B cell (primary cell): ENCODE data around the gene ZWILCH. TPM values are rescaled to one million over a fixed set of nuclear protein-coding genes. Genes with fewer than 3 reads are reported as not detected.
"Not testable (repeated sequence)": the region's sequence is repeated elsewhere in the genome, so short reads cannot be mapped to it uniquely, and the experiment has no call there.

ENCODE experiments used
- ATAC-seq: fragments of 200-7000 bp; cut with Tn5 transposase; one replicate; pipeline ENCODE4 v1.10.0; 2021; ENCODE audit warnings: low read depth, mild to moderate bottlenecking, moderate number of reproducible peaks, moderate library complexity
- CTCF ChIA-PET: fragments of 350-600 bp; sonication (Branson Sonifier 250); formaldehyde crosslinking; loops from one replicate; lab custom pipeline; 2021; ENCODE audit warnings: antibody characterized with exemption, inconsistent platforms; lab: Charles Lee
- POLR2A ChIA-PET: fragments of 350-600 bp; sonication (Branson Sonifier 250); formaldehyde crosslinking; loops from one replicate; lab custom pipeline; 2021; ENCODE audit warnings: antibody characterized with exemption; lab: Charles Lee
- DNase-seq: peaks from one replicate; pipeline ENCODE4 v3.0.0; 2013
- H2AFZ ChIP-seq: 2 replicates; pipeline ENCODE4 v1.6.1; 2012; ENCODE audit warnings: mild to moderate bottlenecking, low read depth, low read length; ENCODE audit not compliant: insufficient read depth, poor library complexity, severe bottlenecking
- H3K27ac ChIP-seq, 2 donors: 1 replicate in 1 of 2; 2 replicates in 1 of 2; pipeline ENCODE4 v1.5.1; 2012 to 2013; ENCODE audit warnings: low read length in 2 of 2, mild to moderate bottlenecking in 2 of 2, moderate library complexity in 1 of 2
- H3K27me3 ChIP-seq, 4 experiments: fragments of 200-600 bp in 1 of 4; sonication (generic) in 1 of 4; replicated peaks in 1 of 4; 1 replicate in 2 of 4; 2 replicates in 2 of 4; pipeline versions ENCODE4 v1.6.1 to v1.7.0; 2013 to 2016; ENCODE audit warnings: low read length in 3 of 4, mild to moderate bottlenecking in 2 of 4, mixed read lengths in 1 of 4, moderate library complexity in 1 of 4; ENCODE audit not compliant: insufficient read depth in 4 of 4, control insufficient read depth in 3 of 4; ENCODE audit errors: control extremely low read depth in 1 of 4
- H3K36me3 ChIP-seq, 2 experiments: replicated peaks in 1 of 2; 1 replicate in 1 of 2; 2 replicates in 1 of 2; pipeline versions ENCODE4 v1.6.1 to v1.7.1; 2013; ENCODE audit warnings: low read length in 1 of 2; ENCODE audit not compliant: insufficient read depth in 2 of 2, control insufficient read depth in 1 of 2; ENCODE audit errors: control extremely low read depth in 1 of 2, extremely low read depth in 1 of 2
- H3K4me1 ChIP-seq, 2 donors: fragments of 200-600 bp in 1 of 2; sonication (generic) in 1 of 2; 1 replicate in 1 of 2; 2 replicates in 1 of 2; pipeline versions ENCODE4 v1.5.1 to v1.6.1; 2013 to 2017; ENCODE audit warnings: low read length in 2 of 2; ENCODE audit not compliant: control insufficient read depth in 2 of 2, insufficient read depth in 2 of 2
- H3K4me2 ChIP-seq: replicated peaks from 2 replicates; pipeline ENCODE3; 2012; ENCODE audit warnings: mild to moderate bottlenecking, low read depth, low read length; ENCODE audit not compliant: poor library complexity, severe bottlenecking
- H3K4me3 ChIP-seq, 5 experiments: fragments of 200-600 bp in 1 of 5; sonication (generic) in 1 of 5; 1 replicate in 3 of 5; 2 replicates in 2 of 5; pipeline versions ENCODE4 v1.5.1 to v1.7.0; 2011 to 2016; ENCODE audit warnings: low read length in 4 of 5, mild to moderate bottlenecking in 4 of 5, low read depth in 2 of 5, control low read depth in 1 of 5, moderate library complexity in 1 of 5; ENCODE audit not compliant: insufficient read depth in 1 of 5; ENCODE audit errors: control extremely low read depth in 1 of 5, extremely low read depth in 1 of 5
- H3K79me2 ChIP-seq: fragments of 200-600 bp; sonication (generic); one replicate; pipeline ENCODE4 v1.6.0; 2016; ENCODE audit warnings: low read length; ENCODE audit not compliant: control insufficient read depth, insufficient read depth
- H3K9ac ChIP-seq: fragments of 200-600 bp; sonication (generic); 2 replicates; pipeline ENCODE4 v1.6.1; 2017; ENCODE audit warnings: mild to moderate bottlenecking, low read length, moderate library complexity
- H3K9me3 ChIP-seq, 3 donors: one replicate each; pipeline versions ENCODE4 v1.6.1 to v1.7.1; 2013; ENCODE audit warnings: low read length in 2 of 3; ENCODE audit not compliant: control insufficient read depth in 2 of 3, insufficient read depth in 1 of 3; ENCODE audit errors: control extremely low read depth in 1 of 3
- H4K20me1 ChIP-seq: 2 replicates; pipeline ENCODE4 v1.6.0; 2012; ENCODE audit warnings: mild to moderate bottlenecking, low read length; ENCODE audit not compliant: insufficient read depth, control insufficient read depth, poor library complexity, severe bottlenecking
- H3K27ac Mint-ChIP-seq: one replicate; pipeline ENCODE4 v1.8.0; 2021; ENCODE audit warnings: mixed read lengths
- H3K27me3 Mint-ChIP-seq: one replicate; pipeline ENCODE4 v1.8.0; 2021; ENCODE audit warnings: mixed read lengths
- H3K4me1 Mint-ChIP-seq: one replicate; pipeline ENCODE4 v1.8.0; 2021; ENCODE audit warnings: mixed read lengths
- H3K4me3 Mint-ChIP-seq: one replicate; pipeline ENCODE4 v1.8.0; 2021; ENCODE audit warnings: mixed read lengths
- H3K9me3 Mint-ChIP-seq: one replicate; pipeline ENCODE4 v1.8.0; 2022; ENCODE audit warnings: mixed read lengths; ENCODE audit not compliant: insufficient read depth
- CTCF ChIP-seq: fragments of 200-600 bp; IDR thresholded peaks from one replicate; pipeline ENCODE4 v1.8.0; 2022; ENCODE audit warnings: antibody characterized with exemption, mild to moderate bottlenecking
- EZH2 ChIP-seq: IDR thresholded peaks from 2 replicates; pipeline ENCODE4 v1.6.1; 2012; ENCODE audit warnings: borderline replicate concordance, low read depth, mild to moderate bottlenecking, moderate library complexity, low read length; ENCODE audit not compliant: insufficient read depth, poor library complexity, severe bottlenecking
- WGBS: methylation state at CpG from one replicate; pipeline ENCODE4 v1.1.5; 2013; ENCODE audit warnings: missing lambda C conversion rate; ENCODE audit not compliant: insufficient coverage; 5-methylcytosine and 5-hydroxymethylcytosine counted together
- intact Hi-C: fragments of 100-400 bp; cut with micrococcal nuclease; formaldehyde crosslinking; loops from one replicate; pipeline ENCODE4 v1.10.0; 2022
- polyA plus RNA-seq: library from polyadenylated mRNA; depleted of rRNA; stranded (reverse); fragments of >200 nt; gene quantifications from 2 replicates; pipeline ENCODE4 v1.2.3, GENCODE V29; 2012
- total RNA-seq, 2 donors: library from RNA; stranded (reverse); fragments of 120-200 nt in 1 of 2; gene quantifications; 1 replicate in 1 of 2; 2 replicates in 1 of 2; pipeline versions ENCODE4 v1.2.3 to v1.2.4, GENCODE V29; 2013 to 2022

ZWILCH gene
- total and polyA plus RNA-seq, 2 donors (not counting 1 experiment from before 2014, with no cell fraction given), result 2.8 to 11.3 TPM

GRCh38 chr15:66456211-66456610, 48.9 kb upstream of the ZWILCH start:
- Histone ChIP-seq H3K27me3 (no peaks in the 10 kb centered on the region), H3K9ac (no peak overlapping the region), H3K79me2 (no peaks in the 10 kb centered on the region), H3K36me3 (peaks cover 0 to 4% of the 10 kb centered on the region in 2 experiments), H3K4me2 (no peak overlapping the region), H3K4me3 (no peak overlapping the region), H3K4me1 (no peaks in the 10 kb centered on the region), H3K27ac (no peak overlapping the region), H3K9me3 (no peaks in the 10 kb centered on the region), H4K20me1 (no peaks in the 10 kb centered on the region), H2AFZ (no peak overlapping the region)
- intact Hi-C loops, result loop anchor here (10.0 kb wide), 1 partner anchor 51 kb away; no protein-coding TSS in a partner anchor
- no peak overlapping the region for H3K4me3 Mint-ChIP-seq
- POLR2A ChIA-PET, result no interaction called here
- DNase-seq (no peak), ATAC-seq (no peak)
- WGBS, result 90% methylated on average over 2 of the region's 3 CpGs
- no peak for TF ChIP-seq CTCF
- no peak for TF ChIP-seq EZH2
- CTCF ChIA-PET, result no interaction called here
- no peaks in the 10 kb centered on the region for H3K9me3 Mint-ChIP-seq
- no peaks in the 10 kb centered on the region for H3K27me3 Mint-ChIP-seq
- no peak overlapping the region for H3K27ac Mint-ChIP-seq
- peaks cover 15% of the 10 kb centered on the region for H3K4me1 Mint-ChIP-seq

GRCh38 chr15:66459818-66460615, 45.1 kb upstream of the ZWILCH start:
- Mint-ChIP-seq H3K9me3 (no peaks in the 10 kb centered on the region), H3K27me3 (no peaks in the 10 kb centered on the region), H3K4me1 (peaks cover 15% of the 10 kb centered on the region), H3K4me3 (no peak overlapping the region), H3K27ac (no peak overlapping the region)
- Histone ChIP-seq H3K79me2 (no peaks in the 10 kb centered on the region), H3K27ac (no peak overlapping the region), H3K4me1 (no peaks in the 10 kb centered on the region), H3K27me3 (no peaks in the 10 kb centered on the region), H4K20me1 (no peaks in the 10 kb centered on the region), H3K9me3 (peaks cover 0 to 3% (median 0%) of the 10 kb centered on the region in 3 donors), H3K9ac (no peak overlapping the region), H2AFZ (no peak overlapping the region), H3K36me3 (peaks cover 0 to 9% of the 10 kb centered on the region in 2 experiments), H3K4me2 (no peak overlapping the region), H3K4me3 (no peak overlapping the region)
- DNase-seq (no peak), ATAC-seq (no peak)
- POLR2A ChIA-PET, result no interaction called here
- CTCF ChIA-PET, result interaction anchor here (0.6 kb wide), 1 partner anchor 10 kb away, joined by 3 read pairs; no protein-coding TSS in a partner anchor
- 89% methylated on average over 2 of the region's 3 CpGs for WGBS
- no peak for TF ChIP-seq CTCF
- no peak for TF ChIP-seq EZH2
- intact Hi-C loops, result loop anchor here (10.0 kb wide), 1 partner anchor 55 kb away; no protein-coding TSS in a partner anchor

GRCh38 chr15:66461294-66461693, 43.8 kb upstream of the ZWILCH start:
- CTCF ChIA-PET, H3K27me3 Mint-ChIP-seq, H3K27ac Mint-ChIP-seq, H2AFZ ChIP-seq, H4K20me1 ChIP-seq, H3K27ac ChIP-seq, H3K4me1 ChIP-seq, intact Hi-C loops, ATAC-seq, DNase-seq, H3K9ac ChIP-seq, H3K4me3 ChIP-seq, H3K27me3 ChIP-seq, H3K4me2 ChIP-seq, H3K9me3 Mint-ChIP-seq, H3K4me3 Mint-ChIP-seq, H3K79me2 ChIP-seq, H3K9me3 ChIP-seq, H3K36me3 ChIP-seq: not testable (repeated sequence)
- POLR2A ChIA-PET, result interaction anchor here (0.5 kb wide), 1 partner anchor 74 kb away, joined by 3 read pairs; the partner anchor contains the start of gene MAP2K1
- H3K4me1 Mint-ChIP-seq, result peaks cover 18% of the 10 kb centered on the region
- no CpG with 5 or more reads among the region's 6 CpGs for WGBS
